Inflammatory macrophage treated with lipopolysaccharide for 1 hour (primary cell): ENCODE data around the gene UBAC2.
A peak's percentile ranks its signal among the peaks of the same experiment; 100 is the strongest.

Experiments used
- DNase-seq, 2 donors: peaks; one replicate each; pipeline ENCODE4 v3.0.0-alpha.2; 2020 to 2022

The UBAC2 gene, protein sequence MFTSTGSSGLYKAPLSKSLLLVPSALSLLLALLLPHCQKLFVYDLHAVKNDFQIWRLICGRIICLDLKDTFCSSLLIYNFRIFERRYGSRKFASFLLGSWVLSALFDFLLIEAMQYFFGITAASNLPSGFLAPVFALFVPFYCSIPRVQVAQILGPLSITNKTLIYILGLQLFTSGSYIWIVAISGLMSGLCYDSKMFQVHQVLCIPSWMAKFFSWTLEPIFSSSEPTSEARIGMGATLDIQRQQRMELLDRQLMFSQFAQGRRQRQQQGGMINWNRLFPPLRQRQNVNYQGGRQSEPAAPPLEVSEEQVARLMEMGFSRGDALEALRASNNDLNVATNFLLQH

DNA sequence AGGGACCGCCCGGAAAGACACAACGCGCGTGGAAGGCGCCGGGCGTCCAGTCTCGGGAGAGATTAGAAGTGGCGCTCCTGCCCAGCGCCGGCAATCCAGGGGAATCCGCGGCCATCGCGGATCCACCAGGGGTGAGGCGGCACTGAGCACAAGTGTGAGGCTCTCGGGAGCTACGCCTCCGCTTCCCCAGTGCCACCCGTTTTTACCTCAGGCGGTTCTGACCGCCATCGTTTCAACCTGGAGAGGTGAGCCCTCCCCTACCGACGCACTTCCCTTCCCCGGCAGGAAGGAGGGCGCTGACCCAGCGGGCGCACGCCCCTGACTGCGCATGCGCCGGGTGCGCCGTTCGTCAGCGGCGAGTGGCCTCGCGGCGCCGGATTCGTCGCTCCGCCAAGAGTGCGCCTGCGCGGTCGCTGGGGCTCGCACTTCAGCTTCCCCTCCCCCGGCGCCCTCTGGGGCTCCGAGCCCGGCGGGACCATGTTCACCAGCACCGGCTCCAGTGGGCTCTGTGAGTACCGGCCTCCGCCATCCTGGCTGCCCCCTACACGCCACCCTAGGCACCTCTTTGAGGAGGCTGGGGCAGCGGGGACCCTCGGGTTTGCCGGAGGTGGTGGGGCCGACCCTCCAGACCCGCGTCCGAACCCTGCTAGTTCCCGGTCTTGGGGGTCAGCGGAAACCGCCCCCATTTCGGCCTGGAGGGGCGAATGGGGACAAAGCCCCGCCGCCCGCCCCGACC is at the start of gene UBAC2:
TSS of gene UBAC2 (plus strand) at position 423 of the 736 bp plus-strand sequence. CDS start at position 478, 55 bp downstream.
- DNase-seq: peak; percentile 92 to 98

DNA sequence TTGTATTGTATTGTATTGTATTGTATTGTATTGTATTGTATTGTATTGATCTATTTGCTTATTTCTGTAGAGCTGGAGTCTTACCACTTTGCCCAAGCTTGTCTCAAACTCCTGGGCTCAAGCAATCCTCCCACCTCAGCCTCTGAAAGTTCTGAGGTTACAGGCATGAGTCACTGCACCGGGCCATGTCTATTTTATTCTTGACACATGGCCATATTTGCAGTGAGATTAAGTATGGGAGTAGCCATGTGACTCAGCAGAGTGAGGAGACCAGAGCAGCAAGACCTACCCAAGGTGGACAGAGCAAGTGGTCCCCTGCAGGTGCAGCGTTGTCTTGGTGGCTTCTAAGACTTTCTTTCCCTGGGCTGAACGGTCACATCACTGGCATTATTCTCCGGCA is 49.1 kb upstream of the UBAC2 start:
- no peak for DNase-seq

DNA sequence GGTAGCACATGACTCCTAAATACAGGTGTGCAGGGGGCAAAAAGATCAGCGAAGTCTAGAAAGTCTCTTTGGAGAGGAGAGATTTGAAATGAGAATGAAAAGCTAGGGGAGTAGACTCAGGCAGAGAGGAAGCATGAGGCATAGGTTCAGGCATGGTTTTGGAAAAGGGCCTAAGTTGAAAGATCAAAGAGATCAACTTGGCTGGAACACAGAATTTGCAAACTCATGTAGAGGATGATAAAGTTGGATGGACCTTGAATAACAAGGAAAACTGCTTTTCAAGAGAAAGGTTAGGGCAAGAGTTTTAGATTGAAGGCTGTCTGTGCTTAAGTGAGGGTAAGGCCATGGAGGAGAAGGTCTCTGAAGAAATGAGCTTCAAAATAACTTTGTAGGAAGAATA is 47.4 kb upstream of the UBAC2 start:
- no peak for DNase-seq

DNA sequence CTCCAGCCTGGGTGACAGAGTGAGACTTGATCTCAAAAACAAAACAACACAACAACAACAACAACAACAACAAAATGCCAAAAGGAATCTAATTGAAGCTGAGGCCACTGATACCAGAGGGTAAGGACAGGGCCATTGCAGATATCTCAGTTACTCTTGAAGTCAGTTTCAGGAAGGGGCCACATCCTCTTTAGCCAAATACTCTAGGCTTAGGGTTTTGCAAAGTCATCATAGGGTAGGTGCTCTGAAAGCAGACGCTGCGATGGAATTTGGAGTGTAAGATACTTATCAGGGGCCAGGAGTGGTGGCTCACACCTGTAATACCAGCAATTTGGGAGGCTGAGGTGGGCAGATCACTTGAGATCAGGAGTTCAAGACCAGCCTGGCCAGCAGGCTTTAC is 46.6 kb upstream of the UBAC2 start:
- DNase-seq: no peak

DNA sequence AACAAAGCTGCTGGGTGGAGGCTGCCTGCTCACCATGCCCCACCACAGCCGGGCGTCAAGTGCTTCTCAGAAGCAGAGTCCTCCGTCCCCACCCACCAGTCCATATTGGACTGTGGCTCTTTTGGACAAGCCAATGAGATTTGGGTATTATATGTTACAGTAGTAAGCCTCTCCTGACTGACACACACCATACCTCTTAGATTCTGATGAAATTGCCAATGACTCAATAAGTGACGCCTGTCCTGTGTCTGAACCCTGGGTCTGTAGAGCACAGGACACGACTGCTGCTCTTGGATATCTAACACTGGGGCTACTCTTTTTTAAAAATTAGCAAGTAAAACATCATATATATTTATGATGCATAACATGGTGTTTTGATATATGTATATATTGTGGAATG is 44.8 kb upstream of the UBAC2 start:
- DNase-seq: no peak

DNA sequence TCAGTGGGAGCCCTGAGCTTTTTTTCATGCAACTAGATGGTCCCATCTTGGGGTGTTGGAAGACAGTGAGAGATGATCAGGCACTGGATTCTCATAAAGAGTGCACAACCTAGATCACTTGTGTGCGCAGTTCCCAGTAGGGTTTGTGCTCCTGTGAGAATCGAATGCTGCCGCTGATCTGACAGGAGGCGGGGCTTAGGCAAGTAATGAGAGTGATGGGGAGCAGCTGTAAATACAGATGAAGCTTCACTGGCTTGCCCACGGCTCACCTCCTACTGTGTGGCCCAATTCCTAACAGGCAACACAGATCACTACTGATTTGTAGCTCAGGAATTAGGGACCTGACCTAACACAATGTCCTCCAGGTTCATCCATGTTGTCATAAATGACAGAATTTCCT is 43.6 kb upstream of the UBAC2 start:
- DNase-seq: no peak

DNA sequence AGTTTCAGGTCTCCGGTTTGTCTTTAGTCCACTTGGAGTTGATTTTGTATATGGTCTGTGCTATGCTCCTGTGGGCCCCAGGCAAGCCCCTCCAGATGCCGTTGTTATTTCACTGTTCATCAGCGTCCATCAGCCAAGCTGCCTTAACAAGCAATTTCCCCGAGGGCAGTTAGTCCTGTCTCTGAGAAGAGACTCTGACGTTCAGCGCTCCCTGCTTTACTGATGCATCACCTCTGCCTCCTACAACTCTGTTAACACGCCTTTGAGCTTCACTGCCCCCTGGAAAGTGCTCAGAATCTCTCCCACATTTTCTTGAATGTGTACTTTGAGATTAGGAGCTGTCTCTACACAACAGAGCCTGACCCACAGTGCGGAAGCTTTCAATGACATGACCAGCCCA is 41.8 kb upstream of the UBAC2 start:
- DNase-seq: no peak

DNA sequence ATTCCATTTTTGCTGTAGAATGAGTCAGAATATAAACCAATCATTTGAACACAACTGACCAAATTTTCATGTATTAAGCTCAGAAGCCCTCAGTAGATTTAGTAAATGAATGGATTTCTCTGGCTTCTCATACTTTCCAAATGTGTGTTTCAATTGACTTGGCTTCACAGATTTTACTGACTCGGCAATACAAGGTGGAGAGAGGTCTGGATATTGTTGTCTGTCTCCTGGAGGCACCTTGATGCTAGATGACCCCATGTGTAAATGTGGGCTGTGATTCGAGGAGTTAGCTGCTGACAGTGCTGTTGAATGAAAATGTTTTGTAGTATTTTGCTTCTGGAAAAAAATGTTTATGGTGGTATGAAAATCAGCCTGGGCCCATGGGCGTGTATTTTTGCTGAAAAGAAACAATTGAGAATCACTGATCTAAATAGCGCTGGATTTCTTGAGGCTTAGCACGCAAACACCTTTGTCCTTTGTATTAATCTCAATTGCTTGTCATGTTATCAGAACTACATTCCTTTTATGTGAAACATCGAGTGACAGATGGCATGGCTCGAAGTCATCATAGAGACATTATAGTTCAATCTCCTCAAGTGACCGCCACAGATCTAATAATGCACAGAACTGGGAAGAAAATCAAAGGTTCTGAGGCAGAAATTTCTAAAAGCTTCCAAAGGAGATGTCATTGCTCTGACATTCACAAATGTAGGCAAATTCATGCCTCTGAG is 41.2 kb upstream of the UBAC2 start:
- DNase-seq: no peak

DNA sequence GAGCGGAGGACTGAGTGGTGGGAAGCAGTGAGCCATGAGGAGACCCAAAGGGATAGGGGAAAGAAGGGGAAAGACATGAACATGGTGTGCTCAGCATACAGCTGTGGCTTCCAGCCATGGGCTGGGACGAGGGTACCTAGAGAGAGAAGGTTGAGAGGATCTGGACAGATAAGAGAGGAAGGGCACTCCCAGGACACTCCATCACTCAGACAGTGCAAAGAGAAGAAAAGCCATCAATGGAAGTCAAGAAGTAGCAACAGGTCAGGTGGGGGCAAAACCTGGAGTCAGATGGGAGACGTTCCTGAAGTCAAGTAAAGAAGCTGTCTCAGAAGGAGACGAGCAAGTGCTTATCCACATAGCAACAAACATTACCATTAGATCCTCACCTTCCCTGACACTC is 40.2 kb upstream of the UBAC2 start:
- DNase-seq: no peak

DNA sequence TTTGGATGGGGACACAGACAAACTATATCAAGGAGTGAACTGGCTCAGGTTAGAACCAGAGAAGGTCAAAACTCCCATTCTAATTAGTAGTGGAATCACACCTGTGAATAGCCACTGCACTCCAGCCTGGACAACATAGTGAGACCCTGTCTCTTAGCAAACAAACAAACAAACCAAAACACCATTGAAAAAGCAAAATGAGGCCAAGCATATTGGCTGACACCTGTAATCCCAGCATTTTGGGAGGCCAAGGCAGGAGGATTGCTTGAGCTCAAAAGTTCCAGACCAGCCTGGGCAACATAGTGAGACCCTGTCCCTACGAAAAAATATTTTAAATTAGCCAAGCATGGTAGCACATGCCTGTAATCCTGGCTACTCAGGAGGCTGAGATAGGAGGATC is 39.1 kb upstream of the UBAC2 start:
- no peak for DNase-seq

DNA sequence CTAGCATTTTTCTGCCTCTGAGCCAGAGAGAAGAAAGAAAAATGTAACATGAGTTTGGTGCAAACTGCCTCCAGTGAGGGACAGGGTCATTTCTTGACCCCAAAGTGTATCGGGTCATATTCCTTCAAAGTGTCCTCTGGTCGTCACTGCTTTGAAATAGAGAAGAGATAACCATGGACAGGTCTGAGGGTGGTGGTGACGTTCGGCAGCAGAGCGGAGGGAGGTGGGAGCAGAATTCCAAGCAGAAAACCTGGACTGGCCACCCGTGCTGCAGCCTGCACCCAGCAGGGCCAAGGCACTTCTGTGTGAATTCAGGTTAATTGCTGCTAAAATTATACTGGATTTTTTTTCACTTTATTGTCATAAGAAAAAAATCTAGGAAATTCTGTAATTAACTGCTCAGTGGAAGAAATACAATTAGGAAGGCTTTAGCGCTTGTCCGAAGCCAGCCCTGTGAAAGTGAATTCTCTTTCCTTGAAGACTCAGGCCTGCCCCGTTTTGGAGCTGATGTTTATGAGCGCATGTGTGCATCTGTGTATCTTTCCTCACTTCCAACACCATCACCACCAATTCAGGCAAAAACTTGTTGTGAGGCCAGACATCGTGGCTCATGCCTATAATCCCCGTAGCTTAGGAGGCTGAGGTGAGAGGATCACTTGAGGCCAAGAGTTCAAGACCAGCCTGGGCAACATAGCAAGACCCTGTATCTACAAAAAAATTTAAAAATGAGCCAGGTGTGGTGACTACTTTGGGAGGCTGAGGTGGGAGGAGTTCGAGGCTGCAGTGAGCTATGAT is 37.9 kb upstream of the UBAC2 start:
- DNase-seq: no peak

DNA sequence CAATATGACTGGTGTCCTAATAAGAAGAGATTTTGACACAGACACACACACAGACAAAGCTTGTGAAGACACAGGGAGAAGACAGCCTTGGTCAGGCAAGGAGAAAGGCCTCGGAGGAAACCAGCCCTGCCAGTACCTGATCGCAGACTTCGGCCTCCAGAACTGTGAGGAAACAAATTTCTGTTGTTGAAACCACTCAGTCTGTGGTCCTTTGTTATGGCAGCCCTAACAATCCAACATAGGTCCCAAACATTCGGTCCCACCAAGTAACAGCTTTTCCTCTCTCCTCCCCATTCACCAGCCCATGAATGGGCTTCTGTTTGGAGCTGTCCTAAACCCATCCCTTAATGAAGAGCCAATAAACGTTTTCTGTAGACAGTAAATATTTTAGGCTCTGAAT is 36.4 kb upstream of the UBAC2 start:
- no peak for DNase-seq

DNA sequence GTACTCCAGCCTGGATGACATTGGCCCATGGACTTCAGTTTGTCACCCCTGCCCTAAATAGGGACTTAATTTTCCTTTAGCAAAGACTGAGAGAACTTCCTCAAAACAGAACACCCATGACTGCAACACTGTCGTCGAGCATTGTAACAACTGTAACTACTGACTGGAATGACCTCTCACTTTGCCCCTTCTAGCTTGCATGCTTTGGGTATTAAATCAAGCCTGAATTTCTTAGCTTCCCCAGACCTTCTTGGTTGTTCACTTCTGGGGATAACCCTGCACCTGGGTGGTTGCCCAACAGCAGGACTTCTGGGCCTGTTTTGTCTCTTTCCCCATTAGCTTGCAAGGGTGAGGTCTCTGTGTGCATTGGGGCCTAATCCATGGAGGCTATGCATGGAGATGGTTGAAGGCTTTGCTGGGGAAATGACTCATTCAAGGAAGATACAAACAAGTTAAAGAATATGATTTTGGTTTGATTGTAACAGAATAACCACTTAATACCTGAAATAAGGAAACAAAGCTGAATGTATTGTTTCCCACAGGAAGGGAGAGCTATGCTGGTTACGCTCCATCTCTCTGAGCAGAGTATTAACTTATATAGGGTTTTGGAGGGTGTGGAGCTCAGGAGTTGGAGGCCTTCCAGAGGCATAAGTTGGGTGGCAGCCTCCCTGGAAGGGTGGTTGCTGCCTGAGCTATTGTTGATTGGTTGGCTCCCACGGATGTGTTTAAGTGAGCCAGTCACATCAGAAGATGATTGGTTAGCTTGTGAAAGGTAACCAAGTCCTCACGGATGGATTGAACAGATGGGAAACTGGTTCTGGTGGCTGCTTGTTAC is 34.7 kb upstream of the UBAC2 start:
- peak in 1 of 2 donors; percentile 25 for DNase-seq

DNA sequence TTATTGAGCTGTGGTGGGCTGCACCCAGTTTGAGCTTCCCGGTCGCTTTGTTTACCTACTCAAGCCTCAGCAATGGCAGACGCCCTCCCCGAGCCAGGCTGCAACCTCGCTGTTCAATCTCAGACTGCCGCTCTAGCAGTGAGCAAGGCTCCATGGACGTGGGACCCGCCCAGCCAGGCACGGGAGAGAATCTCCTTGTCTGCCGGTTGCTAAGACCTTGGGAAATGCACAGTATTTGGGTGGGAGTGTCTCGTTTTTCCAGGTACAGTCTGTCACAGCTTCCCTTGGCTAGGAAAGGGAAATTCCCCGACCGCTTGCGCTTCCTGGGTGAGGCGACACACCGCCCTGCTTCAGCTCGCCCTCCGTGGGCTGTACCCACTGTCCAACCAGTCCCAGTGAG is 27.7 kb upstream of the UBAC2 start:
- DNase-seq: no peak

DNA sequence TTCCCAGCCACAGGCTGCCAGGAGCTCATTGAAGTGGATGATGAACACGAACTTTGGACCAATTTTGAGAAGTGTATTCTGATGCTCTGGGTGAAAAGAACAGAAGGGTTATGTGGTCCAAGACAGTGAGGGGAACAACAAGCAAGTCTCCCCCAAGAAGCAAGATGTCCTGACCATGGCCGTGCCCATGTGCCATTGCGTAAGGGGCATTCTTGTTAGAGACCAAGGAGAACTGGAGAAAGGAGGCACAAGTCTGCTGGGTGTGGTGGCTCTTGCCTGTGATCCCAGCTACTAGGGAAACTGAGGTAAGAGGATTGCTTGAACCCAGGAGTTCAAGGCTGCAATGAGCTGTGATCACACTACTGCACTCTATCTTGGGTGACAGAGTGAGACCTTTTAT is 27.0 kb upstream of the UBAC2 start:
- no peak for DNase-seq

DNA sequence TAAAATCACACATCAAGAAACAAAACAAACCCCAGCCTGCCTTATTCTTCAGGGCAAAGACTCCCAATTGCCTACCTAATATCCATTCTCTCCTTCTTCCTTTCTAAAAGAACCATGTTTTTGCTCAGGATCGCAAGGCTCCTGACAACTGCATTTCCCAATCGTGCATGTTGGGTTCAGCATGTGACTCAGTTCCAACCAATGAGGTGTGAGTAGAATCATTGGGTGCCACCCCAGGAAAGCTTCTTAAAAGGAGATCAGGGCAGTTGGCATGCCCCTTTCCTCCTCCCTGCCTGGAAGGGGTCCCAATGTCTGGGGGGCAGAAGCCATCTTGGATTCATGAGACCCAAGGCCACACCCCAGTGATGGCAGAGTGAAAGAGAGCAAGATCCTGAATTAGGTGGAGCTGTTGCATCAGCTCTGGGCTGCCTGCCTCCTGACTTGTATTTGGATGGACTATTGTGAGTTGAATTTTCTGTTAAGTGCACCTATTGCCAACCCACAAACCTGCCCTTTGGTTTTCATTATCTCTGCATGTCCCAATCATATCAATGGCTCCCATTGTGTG is 26.0 kb upstream of the UBAC2 start:
- no peak for DNase-seq

DNA sequence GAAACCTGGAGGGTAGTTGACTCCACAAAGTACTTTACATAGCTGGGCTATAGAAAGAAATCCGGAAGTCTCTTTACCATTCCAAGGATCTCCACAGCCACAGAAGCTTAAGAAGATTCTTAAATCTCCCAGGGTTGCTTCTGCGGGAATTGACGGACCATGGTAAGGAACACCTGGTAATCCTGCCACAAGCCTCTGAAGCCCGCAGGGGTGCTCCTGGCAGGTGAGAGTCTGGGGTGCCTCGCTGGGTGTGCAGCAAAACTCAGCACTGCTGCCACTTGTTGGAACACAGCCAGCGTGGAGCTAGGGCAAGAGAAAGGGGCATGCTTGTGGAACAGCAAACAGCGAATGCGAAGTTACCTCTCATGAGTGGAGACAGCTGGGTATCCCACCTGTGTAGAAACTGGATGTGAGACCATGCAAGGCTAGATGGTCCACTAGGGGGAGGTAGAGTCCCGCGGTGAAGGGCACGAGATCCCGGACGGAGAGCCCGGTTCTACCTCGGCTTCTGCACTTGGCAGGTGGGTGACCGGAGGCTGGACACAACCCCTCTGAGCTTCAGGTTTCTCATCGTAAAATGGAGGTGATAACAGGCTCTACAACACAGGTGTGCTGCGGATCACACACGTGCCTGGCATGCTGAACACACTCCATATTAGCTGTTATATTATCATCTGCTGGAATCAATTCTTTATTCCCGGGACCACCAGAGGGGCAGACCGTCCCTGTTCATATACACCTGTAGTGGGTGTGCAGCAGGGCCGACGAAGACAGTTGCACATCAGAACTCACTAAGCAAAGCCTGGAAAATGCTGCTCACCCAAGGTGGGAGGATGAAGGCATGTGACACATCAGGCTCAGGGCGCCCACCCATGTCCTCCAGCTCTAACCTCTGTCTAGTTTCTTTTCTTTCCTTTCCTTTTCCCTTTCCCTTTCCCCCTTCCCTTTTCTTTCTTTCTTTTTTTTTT is 24.1 kb upstream of the UBAC2 start:
- peak in 1 of 2 donors; percentile 86 for DNase-seq

DNA sequence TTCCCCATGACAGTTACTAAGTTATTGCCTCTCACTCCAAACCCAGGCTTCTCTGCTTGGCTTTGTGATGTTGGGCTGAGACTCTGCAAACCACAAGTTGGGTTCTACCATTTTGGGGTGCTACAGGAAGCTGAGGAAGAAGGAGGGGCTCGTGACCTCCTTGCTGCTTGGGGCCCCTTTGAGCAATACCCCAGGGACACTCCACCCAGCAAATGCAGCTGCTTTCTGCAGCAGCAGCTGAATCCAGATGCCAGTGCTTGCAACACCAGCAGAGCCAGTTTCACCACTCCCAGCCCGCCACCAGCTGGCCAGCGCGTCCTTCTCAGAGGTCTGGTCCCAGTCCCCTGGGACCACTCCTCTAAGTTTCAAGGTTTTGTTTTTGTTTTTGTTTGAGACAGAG is 22.0 kb upstream of the UBAC2 start:
- no peak for DNase-seq

DNA sequence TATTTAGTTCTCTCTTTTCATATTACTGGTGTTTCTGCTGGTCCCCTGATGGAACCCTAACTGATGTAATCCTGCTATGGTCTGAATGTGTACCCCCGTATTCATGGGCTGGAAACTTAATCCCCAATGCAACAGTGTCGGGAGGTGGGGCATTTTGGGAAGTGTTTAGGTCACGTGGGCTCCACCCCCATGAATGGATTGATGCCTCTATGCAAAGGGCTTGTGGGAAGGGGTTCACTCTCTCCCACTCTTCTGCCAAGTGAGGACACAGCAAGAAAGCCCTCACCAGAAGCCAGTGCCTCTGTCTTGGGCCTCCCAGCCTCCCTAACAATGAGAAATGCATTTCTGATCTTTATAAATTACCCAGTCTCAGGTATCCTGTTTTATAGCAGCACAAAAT is 21.2 kb upstream of the UBAC2 start:
- no peak for DNase-seq

DNA sequence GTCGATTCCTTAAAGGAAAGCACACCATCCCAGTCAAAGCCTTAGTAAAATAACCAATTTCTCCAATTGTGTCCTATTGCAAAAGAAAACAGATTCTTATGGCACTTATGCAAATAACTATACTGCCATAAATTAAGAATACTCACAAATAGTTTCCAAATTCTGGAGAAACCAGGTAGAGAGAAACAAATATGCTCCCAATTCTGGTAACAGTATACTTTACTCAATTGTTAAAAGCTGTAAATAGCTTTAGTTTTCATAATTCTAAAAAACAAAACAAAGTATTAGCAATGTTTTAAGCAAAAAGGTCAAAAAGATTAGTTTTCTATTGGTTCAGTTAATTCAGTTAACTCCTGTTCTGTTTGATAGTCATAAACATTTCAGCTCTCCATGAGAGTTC is 18.2 kb upstream of the UBAC2 start:
- no peak for DNase-seq

DNA sequence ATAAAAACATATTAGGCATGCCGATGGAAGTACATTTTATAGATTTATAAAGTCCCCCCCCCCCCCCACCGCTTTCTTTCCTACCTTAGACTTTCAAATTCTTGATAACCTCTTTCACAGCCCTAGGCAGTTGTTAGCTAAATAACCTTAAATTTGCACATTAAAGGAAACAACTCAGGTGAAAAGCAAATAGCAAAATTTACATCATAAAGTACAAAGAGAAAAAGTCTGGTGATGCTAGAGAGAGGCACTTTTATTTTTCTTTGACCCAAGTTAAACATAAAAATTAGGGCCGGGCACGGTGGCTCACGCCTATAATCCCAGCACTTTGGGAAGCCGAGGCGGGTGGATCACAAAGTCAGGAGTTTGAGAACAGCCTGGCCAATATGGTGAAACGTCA is 15.0 kb upstream of the UBAC2 start:
- DNase-seq: no peak
